Hippocampal formation (tissue), 2 donors: Measurements from ENCODE around the gene HPN.
"Not testable (repeated sequence)": the region's sequence is repeated elsewhere in the genome, so short reads cannot be mapped to it uniquely, and the experiment has no call there.

ENCODE experiments used
- DNase-seq, 2 donors: peaks; one replicate each; lab custom pipeline; 2025; lab: John Stamatoyannopoulos, UW

Gene HPN

DNA sequence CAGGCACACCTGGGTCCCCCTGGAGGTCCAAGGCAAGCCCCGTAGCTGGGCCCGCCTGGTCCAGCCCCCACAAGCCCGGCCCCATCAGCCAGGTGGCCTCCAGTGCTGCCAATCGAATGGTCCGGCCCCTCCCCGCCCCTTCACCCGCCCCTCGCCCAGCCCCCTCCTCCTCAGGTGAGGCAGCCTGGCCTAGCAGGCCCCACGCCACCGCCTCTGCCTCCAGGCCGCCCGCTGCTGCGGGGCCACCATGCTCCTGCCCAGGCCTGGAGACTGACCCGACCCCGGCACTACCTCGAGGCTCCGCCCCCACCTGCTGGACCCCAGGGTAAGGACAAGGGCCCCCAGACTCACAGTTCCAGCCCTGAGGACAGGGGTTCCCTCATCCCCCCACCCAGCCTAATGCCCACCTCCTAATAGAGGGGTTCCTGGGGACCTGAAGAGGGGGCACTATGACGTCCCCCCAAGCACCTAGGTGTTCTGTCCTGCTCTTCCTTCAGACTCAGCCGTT is at the start of gene HPN:
HPN (plus strand) TSS at position 174 of the 508 bp plus-strand sequence. CDS start 786 bp downstream, outside the sequence.
- no peak for DNase-seq

DNA sequence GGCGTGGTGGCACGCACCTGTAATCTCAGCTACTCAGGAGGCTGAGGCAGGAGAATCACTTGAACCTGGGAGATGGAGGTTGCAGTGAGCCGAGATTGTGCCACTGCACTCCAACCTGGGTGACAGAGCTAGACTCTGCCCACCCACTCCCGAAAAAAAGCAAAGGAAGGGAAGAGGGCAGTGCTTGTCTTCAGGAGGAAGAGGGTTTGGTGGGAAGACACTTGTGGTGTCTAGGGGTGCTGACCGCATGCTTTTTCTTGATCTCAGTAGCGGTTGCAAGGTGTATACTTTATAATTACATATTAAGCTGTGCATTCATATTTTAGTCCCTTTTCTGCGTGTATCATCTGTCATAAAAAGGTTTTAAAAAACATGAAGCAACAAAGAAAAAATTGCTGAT is 48.9 kb upstream of the HPN start:
- DNase-seq = not testable (repeated sequence)

DNA sequence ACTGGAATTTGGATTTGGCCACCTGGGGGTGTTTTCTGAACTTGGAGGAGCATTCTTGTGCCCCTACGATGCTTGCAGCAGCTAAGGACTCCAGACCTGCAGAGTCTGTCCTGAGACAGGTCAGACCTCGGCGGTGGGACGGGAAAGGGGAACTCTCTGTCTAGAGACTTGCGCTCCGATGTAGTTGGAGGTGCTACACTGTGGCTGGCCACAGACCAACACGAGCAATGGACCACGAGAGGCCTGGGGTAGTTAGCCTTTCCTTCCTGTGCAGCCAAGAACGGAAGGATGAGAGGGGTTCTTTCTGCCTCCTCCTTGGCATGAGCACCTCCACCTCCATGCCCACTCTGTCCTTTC is 47.3 kb upstream of the HPN start:
- DNase-seq = no peak

DNA sequence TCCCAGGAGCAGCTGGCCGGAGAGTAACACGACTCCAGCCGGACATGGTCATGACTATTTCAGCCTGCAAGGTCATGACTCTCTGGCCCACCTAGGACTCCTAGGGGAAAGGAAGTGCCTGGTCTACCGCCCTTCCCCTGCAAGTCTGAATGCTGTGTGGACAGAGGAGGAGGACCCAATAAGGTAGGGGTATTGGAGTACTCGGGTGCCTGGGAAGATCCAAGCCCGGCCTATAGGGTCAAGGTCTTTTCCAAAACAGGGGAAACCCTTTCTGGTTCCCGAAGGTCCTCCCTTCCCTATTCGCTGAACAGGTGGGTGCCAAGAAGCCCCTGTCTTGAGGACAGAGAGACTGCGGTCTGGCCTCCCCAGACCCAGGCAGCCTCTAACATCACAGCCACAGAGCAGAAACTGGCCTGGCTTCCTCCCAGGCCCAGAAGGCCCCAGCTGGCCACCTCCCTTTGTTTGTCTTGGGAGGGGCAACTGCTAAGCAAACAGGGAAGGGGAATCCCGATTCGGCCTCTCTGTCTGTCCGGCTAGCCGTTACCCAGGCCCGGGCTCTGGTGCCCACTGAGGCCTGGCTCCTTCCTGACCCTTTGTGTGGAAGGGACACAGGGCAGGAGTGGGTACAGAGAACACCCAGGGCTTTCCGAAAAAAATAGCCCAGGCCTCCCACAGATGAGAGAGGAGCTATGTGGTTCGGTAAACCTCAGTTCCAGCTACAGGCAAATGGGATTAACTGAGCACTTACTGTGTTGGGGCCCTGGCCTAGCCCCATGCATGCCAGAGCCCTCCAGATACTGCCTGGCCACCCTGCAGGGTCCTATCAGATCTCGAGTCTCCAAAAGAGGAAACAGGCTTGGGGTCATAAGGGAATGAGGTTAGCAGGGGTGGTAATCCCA is 46.6 kb upstream of the HPN start:
- no peak for DNase-seq

- DNase-seq = no peak
Observed at GRCh38 chr19:34995551-34995950, 46.0 kb upstream of the HPN start.

- no peak for DNase-seq
Observed at GRCh38 chr19:34997071-34997617, 44.4 kb upstream of the HPN start.

DNA sequence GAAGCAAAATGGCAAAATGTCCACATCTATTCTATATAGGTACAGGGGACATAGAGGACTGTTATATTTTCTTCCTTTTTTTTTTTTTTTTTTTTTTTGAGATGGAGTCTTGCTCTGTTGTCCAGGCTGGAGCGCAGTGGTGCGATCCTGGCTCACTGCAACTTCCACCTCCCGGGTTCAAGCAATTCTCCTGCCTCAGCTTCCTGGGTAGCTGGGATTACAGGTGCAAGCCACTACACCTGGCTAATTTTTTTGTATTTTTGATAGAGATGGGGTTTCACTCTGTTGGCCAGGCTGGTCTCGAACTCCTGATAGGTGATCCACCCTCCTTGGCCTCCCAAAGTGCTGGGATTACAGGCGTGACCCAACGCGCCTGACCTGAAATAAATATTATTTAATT is 43.3 kb upstream of the HPN start:
- DNase-seq = not testable (repeated sequence)

GRCh38 chr19:34998777-34999497 is 42.6 kb upstream of the HPN start:
- no peak for DNase-seq

- peak; percentile 79 to 81 for DNase-seq
Observed at GRCh38 chr19:34999498-35000337, 41.8 kb upstream of the HPN start, which contains the start of gene GRAMD1A. TSS of gene GRAMD1A (plus strand) at chr19:35000323. CDS start at chr19:35000479, 156 bp downstream.

- DNase-seq = no peak
Observed at GRCh38 chr19:35000338-35000646, 41.2 kb upstream of the HPN start.

DNA sequence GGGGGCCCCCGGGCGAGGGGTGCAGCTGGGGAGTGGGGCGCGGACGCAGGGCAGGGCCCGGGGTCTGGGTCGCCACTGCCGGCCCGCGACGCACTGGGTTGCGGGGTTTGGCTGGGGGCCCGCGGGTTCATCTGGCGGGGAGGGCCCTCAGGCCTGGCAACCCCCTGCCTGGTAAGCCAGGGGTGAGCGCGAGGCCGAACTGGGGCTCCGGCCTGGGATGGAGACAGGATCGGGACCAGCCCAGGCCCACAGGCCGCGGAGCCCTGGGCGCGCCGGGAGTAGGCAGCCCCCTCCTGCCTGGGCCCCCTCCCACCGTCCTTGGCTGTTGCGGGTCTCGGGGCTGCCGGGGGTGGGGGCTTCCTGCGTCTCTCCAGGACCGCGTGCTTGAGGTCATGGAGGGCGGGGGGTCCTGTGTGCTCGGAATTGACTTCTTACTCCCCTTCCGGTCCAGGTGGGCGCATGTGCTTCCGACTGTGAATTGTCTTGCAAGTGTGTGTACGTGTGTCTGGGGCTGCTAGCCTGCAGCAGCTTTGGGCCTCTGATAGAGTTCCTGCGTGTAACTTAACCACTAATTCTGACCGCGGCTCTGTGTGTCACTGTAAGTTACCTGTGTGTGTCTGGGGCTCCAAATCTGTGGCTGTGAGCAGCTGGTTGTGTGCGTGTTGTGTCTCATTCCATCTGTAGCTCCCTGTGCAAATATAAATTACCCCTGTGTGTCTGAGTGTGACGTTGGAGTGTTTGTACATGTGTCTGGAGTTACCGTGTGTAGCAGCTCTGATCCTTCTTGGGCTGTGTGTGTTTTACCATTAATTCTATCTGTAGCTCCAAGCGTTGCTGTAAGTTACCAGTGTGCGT is 40.6 kb upstream of the HPN start:
- DNase-seq = no peak

DNA sequence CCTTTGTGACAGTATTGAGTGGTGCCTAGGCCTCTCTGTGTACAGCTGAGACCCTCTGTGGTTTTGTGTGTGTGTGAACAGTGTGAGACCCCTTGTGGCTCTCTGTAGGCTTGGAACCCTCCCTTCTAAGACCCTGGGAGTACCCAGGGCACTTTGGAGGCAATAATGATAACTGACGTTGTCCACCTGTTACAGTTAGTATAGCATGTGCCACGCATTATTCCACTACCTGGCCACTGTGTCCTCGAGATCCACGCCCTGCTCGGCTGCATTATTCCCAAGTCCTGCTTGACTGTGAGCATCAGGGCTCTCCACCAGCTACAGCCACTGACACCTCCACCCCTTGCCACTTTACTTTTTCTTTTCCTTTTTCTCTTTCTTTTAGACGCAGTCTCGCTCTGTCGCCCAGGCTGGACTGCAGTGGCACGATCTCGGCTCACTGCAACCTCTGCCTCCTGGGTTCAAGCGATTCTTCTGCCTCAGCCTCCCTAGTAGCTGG is 39.4 kb upstream of the HPN start:
- DNase-seq = no peak

DNA sequence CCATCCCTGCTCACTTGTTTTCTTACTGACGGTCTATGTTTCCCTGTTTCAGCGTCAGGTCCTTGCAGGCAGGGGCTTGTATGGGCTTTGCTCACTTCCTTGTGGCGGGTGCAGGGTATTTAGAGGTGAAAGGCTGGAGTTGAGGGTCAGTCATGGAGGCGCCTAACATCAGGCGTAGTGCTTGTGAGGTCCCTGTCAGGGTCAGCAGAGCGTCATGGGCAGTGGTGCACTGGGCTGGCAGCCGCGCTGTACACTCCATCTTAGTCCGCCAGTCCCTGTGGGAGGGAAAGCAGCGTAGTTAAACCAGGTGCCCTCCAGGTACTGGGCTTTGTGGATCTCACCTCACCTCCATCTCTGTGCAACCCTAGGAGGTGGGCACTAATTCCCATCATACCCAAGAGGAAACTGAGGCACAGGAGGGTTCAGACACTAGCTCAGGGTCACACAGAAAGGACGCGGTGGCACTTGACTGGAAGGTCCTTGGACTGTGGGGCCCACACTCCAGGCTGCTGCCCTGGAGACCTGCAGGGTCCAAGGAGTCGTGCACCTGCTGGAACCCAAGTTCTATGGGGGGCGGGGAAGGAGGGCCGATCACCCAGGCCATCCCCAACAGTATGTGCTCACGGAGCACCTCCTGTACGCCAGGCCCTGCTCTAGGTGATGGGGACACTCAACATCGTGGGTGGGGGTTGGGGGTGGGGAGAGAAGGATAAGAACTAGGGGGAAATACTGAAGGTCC is 36.8 kb upstream of the HPN start:
- no peak for DNase-seq

GRCh38 chr19:35005256-35005977 is 36.1 kb upstream of the HPN start:
- DNase-seq = no peak

DNA sequence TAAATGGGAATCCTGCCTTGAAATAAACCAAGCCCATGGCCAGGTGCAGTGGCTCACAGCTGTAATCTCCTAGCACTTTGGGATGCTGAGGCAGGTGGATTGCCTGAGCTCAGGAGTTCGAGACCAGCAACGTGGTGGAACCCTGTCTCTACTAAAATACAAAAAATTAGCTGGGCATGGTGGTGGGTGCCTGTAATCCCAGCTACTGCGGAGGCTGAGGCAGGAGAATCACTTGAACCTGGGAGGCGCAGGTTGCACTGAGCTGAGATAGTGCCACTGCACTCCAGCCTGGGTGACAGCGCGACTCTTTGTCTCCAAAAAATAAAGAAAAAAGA is 35.5 kb upstream of the HPN start:
- not testable (repeated sequence) for DNase-seq

DNA sequence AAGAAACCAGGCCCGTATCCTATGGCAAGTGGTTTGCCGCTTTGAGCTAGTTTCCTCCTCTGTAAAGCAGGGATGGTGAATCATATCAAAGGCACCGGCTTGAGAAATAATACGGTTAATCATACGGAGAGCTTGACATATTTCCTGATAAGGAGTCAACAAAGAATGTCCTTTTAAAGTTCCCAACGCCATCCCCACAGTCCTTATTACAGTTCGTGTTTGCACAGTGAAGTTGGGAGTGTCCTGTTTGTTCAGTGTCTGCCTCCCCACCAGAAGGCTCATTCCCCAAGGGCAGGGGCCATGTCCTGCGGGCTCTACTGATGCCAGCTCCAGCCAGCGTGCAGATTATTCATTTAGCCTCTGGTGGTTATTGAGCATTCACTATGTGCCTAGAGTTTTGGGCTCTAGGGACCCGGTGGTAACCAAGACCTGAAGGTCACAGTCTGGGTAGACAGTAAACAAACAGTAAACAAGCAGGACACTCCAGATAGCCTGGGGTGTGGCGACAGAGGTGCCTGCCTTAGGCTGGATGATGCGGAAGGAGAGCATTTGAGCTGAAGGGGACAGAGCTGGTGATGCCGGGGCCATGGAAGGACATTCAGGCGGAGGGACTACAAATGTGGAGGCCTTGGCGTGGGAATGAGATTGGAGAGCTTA is 35.1 kb upstream of the HPN start:
- no peak for DNase-seq

- no peak for DNase-seq
Observed at GRCh38 chr19:35006999-35007365, 34.5 kb upstream of the HPN start.

- DNase-seq = not testable (repeated sequence)
Observed at GRCh38 chr19:35007427-35007826, 34.1 kb upstream of the HPN start.

- DNase-seq = no peak
Observed at GRCh38 chr19:35008891-35009341, 32.6 kb upstream of the HPN start.
